ENCODE data around the gene KNOP1. TPM values are rescaled to one million over a fixed set of nuclear protein-coding genes. Genes with fewer than 3 reads are reported as not detected.

Gene KNOP1
- total and polyA plus RNA-seq, 3 donors from 2014 or later: 22.4 to 26.8 (median 25.3) TPM

DNA sequence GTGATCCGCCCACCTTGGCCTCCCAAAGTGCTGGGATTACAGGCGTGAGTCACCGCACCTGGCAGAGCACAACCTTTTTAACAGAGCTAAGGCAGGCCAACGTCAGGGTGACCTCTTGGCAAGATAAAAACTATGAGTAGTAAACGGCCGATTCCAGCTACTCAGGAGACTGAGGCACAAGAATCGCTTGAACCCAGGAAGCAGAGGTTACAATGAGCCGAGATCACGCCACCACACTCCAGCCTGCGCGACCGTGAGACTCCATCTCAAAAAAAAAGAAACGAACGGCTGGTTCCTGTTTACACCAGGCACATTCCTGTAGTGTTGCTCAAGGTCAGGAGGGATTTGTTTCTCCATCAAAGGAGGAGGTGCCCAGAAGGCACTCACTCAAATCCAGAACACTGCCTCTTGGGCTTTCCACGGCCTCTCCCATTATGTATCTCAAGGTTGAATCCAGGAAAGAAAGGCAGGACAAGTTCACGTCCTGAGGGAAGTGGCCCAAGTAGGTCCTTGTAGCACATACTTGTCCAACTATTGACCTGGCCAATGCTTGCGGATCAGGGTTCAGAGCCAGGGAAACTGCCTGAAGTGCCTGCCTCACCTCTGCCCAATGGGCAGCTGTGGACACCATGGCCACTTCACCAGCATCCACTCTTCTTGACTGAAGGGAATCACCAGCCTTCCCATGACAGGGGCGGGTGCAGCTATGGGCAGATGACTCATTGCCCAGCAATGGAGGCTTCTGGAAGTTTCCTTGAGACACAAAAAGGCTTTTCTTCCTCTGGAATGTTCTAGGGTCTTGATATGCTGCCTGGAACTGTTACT lies 13.5 kb downstream of the KNOP1 start:
- WGBS, 2 donors: 49 to 50% methylated on average over 16 to 18 of the region's 18 CpGs
- no peak for TF ChIP-seq POLR2A (IDR thresholded peaks at IDR 0.05)
- TF ChIP-seq CTCF (IDR thresholded peaks at IDR 0.05): no peak
- Histone ChIP-seq H3K4me3 (no peak overlapping the region), H3K27me3 (no peaks in the 10 kb centered on the region), H3K9me3 (no peaks in the 10 kb centered on the region), H3K36me3 (ENCODE audit: low read depth, missing control alignments) (no peaks in the 10 kb centered on the region), H3K27ac (peak overlapping the region; percentile 76 to 83), H3K4me1 (peaks cover 38% of the 10 kb centered on the region)
- peak; percentile 67 for DNase-seq
- intact Hi-C loops (cut with DNase I; ENCODE audit: low total_unique reads): no loop called here

DNA sequence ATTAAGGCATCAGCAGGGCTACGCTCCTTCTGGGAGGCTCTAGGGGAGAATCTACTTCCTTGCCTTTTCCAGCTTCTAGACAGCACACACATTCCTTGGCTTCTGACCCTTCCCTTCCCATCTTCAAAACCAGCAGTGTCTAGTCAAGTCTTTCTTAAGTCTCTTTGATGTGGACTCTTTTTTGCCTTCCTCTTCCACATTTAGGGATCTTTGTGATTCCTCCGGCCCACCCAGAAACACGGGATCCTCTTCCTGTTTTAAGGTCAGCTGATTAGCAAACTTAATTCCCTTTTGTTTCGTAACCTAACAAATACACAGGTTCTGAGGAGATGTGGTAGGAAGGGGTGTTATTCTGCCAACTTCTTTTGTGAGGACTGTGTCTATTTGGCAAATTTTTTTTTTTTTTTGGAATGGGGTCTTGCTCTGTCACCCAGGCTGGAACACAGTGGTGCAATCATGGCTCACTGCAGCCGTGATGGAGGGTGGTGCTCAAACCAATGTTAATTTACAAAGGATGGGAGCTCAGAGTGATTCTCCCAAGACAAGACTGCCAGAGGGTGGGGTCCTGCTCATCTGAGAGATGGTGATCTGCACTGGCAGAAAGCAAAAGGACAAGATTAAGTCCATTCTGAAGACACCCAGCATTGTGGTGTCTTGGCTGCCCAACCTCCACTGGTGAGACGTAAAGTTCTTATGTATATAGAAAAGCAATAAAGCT lies 14.7 kb downstream of the KNOP1 start:
- no peak for DNase-seq
- H3K27me3 ChIP-seq: no peaks in the 10 kb centered on the region
- TF ChIP-seq CTCF (IDR thresholded peaks at IDR 0.05) (no peak), POLR2A (IDR thresholded peaks at IDR 0.05) (no peak)
- intact Hi-C loops (cut with DNase I; ENCODE audit: low total_unique reads): no loop called here
- H3K27ac ChIP-seq: peak overlapping the region; percentile 76 to 83
- H3K4me3 ChIP-seq: no peak overlapping the region
- 87 to 88% methylated on average over 6 of the region's 6 CpGs for WGBS, 2 donors
- peaks cover 41% of the 10 kb centered on the region for H3K4me1 ChIP-seq
- H3K9me3 ChIP-seq: no peaks in the 10 kb centered on the region
- H3K36me3 ChIP-seq (ENCODE audit: low read depth, missing control alignments): no peaks in the 10 kb centered on the region

DNA sequence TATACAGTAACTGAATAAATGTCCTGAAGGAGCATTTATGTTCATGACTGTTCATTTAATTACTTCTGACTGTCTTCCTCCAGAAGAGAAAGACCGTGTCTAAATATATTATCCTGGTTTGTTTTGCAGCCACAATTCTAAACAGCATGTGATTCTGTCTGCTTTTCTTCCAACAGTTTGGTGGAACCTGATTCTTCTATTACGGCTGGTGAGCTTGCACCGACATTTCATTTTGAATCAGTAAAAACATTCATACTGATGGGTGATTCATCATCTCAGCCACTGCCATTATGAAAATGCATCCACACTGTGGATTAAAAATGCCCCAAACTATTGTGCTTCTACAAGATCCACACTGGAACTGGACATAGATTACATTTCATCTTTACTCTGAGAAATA lies 16.9 kb downstream of the KNOP1 start:
- H3K9me3 ChIP-seq: no peaks in the 10 kb centered on the region
- intact Hi-C loops (cut with DNase I; ENCODE audit: low total_unique reads): no loop called here
- 75 to 82% methylated on average over 3 of the region's 3 CpGs for whole genome bisulfite sequencing, 2 donors
- no peak for DNase-seq
- no peak overlapping the region for H3K4me3 ChIP-seq
- peaks cover 62% of the 10 kb centered on the region for H3K4me1 ChIP-seq
- no peaks in the 10 kb centered on the region for H3K36me3 ChIP-seq (ENCODE audit: low read depth, missing control alignments)
- H3K27ac ChIP-seq: peak overlapping the region; percentile 66 to 67
- TF ChIP-seq CTCF (IDR thresholded peaks at IDR 0.05) (no peak), POLR2A (IDR thresholded peaks at IDR 0.05) (no peak)
- H3K27me3 ChIP-seq: no peaks in the 10 kb centered on the region

- 20 to 34% methylated on average over 6 of the region's 6 CpGs for WGBS, 2 donors
- intact Hi-C loops (cut with DNase I; ENCODE audit: low total_unique reads): no loop called here
- H3K27ac ChIP-seq: peak overlapping the region; percentile 66 to 67
- H3K27me3 ChIP-seq: no peaks in the 10 kb centered on the region
- no peaks in the 10 kb centered on the region for H3K36me3 ChIP-seq (ENCODE audit: low read depth, missing control alignments)
- H3K4me3 ChIP-seq: no peak overlapping the region
- no peaks in the 10 kb centered on the region for H3K9me3 ChIP-seq
- TF ChIP-seq POLR2A (IDR thresholded peaks at IDR 0.05) (no peak), CTCF (IDR thresholded peaks at IDR 0.05) (no peak)
- DNase-seq: peak; percentile 52
- H3K4me1 ChIP-seq: peaks cover 66% of the 10 kb centered on the region
Measured at GRCh38 chr16:19700319-19700781, 17.7 kb downstream of the KNOP1 start.
